ENCODE measurements around the gene PAM.

PAM gene

GRCh38 chr5:102782217-102782872 lies 27.2 kb downstream of the PAM start:
- DNase-seq = no peak

GRCh38 chr5:102787134-102787533 lies 32.0 kb downstream of the PAM start:
- DNase-seq = no peak

- DNase-seq = no peak
Observed at GRCh38 chr5:102788788-102789187, 33.7 kb downstream of the PAM start.

DNA sequence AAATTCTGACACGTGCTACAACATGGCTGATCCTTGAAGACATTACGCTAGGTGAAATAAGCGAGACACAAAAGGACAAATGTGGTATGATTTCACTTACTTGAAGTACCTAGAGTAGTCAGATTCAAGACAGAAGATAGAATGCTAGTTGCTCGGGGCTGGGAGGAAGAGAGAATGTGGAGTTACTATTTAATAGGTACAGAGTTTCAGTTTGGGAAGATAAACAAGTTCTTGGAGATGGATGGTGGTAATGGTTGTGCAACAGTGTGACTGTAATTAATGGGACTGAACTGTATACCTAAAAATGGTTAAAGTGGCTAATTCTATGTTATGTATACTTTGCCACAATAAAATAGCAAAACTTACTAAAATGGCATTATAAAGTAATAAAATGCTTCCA lies 34.4 kb downstream of the PAM start:
- DNase-seq = no peak

- DNase-seq = no peak
Observed at GRCh38 chr5:102790748-102791147, 35.6 kb downstream of the PAM start.

- no peak for DNase-seq
Observed at GRCh38 chr5:102792705-102793104, 37.6 kb downstream of the PAM start.

- DNase-seq = no peak
Observed at GRCh38 chr5:102794047-102794446, 38.9 kb downstream of the PAM start.

GRCh38 chr5:102794677-102795331 lies 39.7 kb downstream of the PAM start:
- no peak for DNase-seq

DNA sequence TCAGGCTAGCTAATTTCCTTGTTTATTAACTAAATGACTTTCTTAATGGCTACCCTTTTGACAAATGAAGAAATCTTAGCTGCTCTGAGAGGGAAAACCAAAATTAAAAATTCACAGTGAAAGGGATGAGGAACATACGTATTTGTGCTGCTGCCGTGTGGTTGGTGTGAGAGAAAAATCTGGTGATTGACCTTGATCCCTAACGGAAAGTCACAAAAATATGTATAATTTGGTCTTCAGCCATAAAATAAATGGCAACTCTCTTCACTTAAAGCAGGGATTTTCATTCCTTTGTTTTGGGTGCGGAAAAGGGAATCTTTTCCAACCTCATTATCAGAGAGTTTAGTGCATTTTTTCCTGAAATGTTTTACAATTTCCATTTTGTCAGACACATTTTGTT lies 40.4 kb downstream of the PAM start:
- DNase-seq = no peak

GRCh38 chr5:102796009-102796408 lies 40.9 kb downstream of the PAM start:
- DNase-seq = no peak

- DNase-seq = no peak
Observed at GRCh38 chr5:102796498-102796897, 41.4 kb downstream of the PAM start.

DNA sequence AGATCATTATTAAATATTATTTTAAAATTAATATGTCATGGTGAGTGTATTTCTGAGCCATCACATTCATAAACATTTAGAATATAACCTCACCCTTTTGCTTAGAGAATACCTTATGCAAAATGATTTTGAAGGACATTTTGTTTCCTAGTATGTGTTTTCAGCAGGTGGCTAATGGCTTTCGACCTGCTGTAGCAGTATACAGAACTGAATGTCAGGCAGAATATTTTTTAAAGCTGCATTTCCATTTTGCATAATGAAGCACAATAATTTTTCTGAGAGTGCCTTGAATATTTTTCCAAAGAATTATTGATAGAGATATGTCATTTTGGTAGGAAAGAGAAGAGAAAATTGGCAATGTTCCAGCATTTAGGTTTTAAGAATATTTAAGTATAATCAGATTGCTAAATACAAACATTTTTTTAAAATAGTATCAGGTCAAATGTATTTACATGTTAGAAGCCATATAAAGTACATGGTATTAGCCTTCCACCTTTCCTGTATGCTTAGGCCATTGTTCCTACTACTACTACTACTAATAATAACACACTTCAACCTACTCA lies 42.3 kb downstream of the PAM start:
- DNase-seq = no peak

DNA sequence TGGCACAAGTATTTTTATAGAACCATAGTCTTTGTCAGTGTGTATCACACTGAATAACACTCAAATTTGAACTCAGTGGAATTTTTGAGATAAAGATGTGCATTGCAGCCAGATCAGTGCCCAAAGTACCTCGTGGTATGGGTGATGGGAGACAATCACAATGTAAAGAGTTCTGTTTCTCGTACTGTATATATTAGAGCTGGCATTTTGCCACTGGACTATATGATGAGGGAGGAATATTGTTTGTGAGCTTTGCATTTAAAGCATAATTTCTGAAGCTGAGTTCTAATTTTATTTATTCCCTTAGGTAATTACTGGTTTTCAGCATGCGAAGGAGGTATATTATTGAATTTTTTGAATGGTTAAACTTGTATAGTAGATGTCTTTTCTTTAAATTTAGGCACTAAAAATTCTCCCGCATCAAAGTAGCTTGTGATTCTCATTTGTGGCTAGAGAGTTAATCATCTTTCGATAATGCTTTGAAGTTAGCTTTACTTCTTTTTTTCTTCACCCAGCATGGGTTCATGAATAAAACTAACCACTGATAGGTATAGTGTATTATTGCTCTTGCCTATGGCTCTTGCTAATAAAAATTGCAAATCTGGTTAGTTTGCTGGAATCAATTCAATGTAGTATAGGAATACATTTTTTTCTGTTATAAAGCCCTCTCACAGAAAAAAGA lies 43.1 kb downstream of the PAM start:
- DNase-seq = no peak

- no peak for DNase-seq
Observed at GRCh38 chr5:102799017-102799416, 43.9 kb downstream of the PAM start.

DNA sequence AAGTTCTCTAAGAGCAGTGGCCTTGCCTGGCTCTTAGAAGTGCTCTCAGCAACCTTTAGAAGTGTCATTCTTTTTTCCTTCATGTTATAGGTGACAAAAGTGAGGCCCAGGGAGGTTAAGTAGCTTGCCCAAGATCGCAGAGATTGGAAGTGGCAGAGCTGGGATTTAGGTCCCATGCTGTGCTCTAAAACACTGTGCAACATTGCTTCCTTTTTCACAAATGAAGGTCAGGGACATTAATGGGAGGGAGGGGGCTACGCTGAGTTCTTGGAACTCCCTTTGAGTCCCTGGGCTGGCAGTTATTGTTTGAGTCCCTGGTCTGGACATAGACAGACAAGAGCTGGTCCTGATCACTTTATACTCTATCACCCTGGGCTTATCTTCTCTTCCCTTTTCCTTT lies 45.3 kb downstream of the PAM start:
- DNase-seq = no peak

- DNase-seq = no peak
Observed at GRCh38 chr5:102801371-102801770, 46.3 kb downstream of the PAM start.

GRCh38 chr5:102802708-102803458 lies 47.8 kb downstream of the PAM start:
- no peak for DNase-seq

DNA sequence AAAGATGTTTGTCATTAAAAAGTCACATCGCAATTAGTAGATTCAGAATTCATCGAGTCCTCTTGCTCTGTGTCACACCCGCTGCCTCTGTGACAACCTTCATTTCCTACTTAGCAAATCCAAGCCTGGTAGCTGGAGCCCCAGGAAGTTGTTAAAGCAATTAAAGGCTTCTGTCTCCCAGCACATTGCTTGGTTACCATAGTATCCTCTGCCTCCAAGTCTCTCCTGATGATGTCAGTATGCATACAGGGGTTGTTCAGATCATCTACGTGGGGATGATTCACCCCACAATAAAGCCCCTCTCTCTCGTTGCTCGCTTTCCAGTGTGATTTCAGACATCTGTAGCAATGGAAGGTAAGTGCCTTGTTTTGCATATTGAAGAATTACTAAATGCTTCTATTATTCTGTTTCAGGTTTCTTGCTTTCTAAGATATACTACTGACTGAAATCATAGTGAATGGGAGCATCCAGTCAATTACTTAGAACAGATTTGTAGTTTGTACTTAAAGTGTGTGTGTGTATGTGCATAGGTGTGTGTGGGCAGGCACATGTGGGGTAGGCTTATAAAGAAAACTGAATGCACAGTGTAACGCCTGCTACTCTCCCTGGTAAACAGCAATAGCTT lies 52.9 kb downstream of the PAM start:
- DNase-seq = no peak

GRCh38 chr5:102809033-102809432 lies 53.9 kb downstream of the PAM start:
- no peak for DNase-seq

DNA sequence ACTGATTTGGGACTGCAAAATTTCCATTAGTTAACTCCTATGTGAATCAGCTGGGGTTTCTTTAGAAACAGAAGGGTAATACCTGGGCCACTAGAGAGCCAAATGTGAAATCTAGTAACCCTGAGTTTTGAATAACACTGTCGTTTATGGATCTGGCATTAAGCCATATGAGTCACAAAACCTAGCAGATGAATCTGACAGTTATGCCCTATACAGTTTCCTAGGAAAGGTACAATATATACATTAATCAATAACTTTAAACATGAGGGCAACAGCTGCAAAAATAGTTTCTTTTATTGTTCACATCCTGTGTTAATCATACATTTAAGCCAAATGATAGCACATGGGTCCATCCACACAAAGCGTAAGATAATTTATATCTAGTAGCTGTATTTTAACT lies 56.9 kb downstream of the PAM start:
- DNase-seq = no peak

GRCh38 chr5:102813740-102814139 lies 58.6 kb downstream of the PAM start:
- DNase-seq = no peak

- DNase-seq = no peak
Observed at GRCh38 chr5:102815084-102815483, 60.0 kb downstream of the PAM start.
